HK-2 (cell line): ENCODE data around the gene L1CAM.

ENCODE experiments used
- DNase-seq: peaks from one replicate; pipeline ENCODE4 v3.0.0-alpha.2; 2018; ENCODE audit not compliant: unreplicated experiment

The L1CAM gene

DNA sequence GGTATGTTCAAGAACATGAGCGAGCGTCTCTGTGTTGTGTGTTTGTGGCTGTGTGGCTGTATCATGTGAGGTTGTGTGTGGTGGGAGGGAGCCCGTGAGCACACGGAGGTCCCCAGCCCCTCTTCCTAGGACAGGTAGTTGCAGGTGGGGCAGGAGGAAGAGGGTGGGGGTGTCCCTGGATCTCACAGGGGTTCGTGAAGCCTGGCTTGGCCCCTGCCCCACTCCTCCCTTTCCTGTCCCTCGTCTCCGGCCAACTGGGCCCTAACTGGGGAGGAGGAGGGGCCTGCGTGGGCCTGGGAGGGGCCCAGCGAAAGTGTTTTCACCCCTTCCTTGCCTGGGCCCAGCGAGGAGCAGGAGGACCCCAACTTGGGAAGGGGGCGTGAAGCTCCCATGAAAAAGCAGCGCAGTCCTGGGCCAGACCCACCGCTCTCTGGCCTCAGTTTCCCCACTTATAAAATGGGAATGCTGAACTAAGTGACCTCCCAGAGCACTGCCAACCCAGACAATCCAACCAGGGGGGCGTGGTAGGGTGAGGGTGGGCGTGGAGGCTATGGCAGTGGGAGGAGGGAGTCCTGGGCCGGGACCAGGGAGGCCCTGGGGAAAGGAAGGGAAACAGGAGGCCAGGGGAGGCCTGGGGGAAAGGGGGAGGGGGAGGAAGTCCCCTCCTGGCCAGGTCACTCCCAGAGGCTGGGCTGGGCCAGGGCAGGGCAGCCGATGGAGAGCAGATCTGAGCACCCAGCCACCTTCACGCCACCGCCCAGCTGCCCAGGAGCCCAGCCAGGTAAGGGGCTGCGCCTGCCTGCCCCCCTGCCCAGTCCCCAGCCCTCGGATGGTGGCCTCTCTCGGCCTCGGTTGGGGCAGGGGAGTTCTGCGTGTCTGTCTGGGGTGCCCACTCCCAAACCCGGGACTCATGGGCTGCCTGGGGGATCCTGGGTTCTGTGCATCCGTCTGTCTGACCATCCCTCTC, 18.3 kb upstream of the L1CAM start, which contains the start of gene AVPR2:
Gene AVPR2, plus strand, starts transcription at position 683 of the 967 bp plus-strand sequence. CDS start 473 bp downstream, outside the sequence.
- DNase-seq, result peak; percentile 53

DNA sequence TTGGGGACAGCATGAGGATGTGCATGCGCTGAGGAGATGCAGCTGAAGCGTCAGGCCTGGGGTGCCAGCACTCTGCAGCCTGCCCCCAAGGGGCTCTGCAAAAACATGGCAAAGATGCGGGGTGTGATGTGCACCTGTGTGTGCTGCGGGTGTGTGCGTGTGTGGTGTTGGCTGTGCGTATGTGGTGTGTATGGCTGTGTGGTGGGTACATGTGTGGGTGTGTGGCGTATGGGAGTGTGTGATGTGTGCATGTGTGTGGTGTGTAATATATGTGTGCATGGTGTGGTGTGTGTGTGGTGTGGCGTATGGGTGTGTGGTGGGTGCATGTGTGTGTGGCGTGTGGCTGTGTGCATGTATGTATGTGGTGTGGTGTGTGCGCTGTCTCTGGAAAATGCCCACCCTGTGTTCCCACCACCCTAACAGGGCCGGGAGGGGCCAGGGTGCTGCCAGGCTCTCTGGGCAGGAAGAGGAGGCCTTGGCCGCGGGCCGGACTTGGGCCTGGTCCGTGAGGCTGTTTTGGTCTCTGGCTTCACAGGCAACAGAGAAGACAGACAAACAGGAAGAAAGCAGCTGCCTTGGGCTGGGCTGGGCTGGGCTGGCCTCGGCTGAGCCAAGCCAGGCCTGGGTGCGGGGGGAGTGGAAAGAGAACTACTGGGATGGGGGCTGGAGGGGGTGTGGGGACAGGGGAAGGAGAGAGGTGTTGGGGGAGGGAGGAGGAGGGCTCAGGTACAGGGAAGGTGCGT, 17.4 kb upstream of the L1CAM start:
- DNase-seq, result no peak

DNA sequence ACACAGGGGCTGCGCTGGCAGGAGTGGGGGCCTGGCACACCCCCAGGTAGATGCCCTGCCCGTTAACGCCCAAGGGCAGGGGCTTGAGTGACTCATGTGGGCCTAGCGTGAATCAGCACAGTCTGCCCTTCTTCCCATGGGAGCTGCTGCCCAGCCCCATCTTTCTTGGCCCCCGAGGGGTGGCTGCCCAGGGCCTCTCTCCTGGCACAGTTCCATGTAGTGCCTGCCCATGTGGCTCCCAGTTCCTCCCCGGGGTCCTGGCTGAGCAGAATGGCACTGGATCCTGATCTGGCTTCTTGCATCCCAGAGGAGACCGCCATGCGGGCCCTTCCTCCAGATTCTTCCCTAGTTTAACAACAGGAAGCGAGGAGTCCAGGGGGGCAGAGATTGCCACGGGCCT, 16.4 kb upstream of the L1CAM start:
- no peak for DNase-seq

DNA sequence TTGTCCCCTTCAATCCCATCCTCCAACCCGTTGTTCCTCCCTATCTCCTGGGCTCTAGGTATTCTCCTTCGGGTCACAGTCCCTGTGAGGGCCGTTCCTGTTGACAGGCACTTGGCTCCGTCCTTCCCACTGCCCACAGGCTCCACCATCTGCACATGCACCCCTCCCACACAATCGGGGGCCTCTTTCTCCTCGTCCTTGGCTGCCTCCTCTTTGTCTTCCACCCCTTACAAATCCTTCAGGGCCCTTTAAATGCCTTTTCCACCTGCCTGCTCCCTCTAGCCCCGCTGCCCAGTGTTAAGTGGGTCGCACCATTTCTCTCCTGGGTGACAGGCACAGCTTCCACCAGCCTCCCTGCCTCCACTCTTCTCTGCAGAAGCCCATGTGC, 15.8 kb upstream of the L1CAM start:
- no peak for DNase-seq

DNA sequence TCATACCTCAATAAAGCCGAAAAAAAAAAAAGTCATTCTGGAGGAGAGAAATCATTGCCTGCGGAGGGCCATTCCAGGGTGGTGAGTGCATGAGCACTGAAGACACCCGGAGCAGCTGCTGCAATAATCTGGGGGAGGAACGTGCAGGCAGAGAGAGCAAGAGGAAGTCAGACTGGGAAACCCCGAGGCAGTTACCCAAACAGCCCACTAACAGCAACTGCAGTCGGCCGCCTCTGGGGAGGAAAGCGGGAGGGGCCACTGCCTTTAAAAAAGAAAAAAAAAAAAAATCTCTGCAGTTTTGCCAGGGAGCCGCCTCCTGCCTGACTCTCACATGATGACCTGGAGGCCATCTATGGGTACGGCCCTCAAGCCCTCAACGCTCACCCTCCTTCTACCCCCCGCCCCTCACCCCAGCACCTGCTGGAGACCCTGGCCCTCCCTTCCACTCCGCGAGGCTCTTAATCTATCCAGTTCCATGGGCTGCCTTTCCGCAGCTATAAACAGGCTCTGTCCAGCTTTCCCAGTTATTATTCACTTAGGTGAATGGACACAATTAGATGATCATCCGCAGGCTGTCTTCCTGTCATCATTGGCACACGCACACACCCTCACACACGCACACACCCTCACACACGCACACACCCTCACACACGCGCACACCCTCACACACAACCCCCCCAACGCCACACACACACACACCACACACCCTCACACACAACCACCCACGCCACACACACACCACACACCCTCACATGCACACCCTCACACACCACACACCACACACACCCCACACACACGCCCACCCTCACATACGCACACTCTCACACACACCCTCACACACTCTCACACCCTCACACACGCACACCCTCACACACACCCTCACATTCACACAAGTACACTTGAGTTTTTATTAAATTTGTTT, 15.1 kb upstream of the L1CAM start:
- peak; percentile 80 for DNase-seq

DNA sequence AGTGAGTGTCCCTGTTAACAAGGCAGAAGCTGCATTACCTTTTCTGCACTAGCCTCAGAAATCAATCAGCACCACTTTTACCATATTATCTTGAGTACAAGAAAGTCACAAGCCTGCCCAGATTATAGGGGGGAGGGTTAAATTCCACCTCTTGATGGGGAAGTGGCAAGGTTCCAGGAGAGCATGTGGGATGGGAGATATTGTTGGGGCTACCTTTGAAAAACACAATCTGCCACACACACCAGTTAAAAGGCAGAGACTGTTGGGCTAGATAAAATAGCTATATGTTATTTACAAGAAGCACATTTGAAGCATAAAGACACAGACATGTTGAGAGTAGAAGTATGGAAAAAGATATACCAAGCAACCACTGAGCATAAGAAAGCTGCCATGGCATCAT, 11.9 kb upstream of the L1CAM start:
- no peak for DNase-seq

DNA sequence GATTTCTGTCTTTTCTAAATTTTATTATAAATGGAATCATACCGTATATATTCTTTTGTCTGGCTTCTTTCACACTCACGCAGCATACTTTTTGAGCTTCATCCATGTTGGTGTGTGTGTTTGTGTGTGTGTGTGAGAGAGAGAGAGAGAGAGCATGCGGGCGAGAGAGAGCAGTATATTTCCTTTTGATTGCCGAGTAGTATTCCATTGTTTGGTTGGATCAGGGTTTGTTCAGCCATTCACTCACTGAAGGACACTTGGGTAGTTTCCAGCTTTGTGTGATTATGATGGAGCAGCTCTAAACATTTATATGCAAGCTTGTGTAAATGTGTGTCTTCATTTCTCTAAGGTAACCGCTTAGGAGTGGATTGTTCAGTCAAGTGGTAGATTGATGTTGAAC, 3.1 kb upstream of the L1CAM start:
- DNase-seq, result no peak

DNA sequence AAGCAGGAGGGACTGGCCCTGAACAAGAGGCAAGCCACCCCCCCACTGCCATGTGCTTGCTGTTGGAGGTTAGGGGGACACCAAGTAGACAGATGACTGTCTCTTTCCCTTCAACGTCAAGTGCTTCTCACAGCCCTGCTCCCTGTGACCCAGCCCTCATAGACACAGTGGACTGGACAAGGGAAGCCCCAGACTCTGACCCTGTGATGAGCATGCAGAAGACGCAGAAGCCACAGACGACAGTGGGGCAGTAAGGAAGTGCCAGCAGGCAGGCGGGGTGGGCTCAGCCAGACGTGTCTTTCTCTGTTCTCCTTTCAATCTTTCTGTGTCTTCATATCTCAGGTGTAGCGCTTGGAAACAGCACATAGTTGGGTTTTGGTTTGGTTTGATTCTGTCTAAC, 2.4 kb upstream of the L1CAM start:
- no peak for DNase-seq

DNA sequence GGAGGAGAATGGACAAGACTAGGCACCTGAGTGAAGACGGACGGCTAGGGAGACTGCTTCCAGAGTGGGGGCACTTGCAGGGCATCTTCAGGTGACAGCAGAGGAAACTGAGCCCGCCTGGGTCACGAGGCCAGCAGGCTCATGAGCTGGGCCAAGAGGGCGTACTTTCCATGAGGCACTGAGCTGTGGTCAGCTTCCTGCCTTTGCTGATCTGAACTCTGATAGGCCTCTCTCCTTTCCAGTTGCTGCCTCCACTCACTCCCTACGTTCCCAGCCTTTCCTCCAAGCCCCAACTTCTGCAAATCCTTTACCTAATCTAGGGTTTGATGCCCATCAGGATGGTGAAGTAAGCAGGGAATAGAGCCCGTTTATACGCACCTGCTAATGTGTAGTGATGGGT, 1.4 kb upstream of the L1CAM start:
- DNase-seq, result no peak

DNA sequence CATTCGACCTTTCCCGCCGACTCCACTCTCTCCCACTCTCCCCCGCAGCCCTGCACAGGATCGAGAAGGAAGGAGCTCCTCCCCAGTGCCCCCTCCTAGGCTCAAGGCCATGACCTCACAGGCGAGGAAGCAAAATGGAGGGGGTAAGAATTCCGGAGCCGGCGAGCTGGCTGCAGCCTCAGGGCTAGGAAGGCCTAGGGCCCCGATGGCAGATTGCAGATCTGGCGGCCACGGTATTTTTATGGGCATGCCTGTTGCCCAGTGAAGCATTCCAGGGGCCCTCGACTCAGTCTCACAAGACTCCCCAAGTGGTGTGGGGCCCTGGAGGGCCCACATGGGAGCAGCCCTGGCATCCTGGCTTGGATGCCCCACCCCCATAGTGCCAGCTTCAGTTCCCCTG, 942 bp upstream of the L1CAM start:
- peak; percentile 78 for DNase-seq

DNA sequence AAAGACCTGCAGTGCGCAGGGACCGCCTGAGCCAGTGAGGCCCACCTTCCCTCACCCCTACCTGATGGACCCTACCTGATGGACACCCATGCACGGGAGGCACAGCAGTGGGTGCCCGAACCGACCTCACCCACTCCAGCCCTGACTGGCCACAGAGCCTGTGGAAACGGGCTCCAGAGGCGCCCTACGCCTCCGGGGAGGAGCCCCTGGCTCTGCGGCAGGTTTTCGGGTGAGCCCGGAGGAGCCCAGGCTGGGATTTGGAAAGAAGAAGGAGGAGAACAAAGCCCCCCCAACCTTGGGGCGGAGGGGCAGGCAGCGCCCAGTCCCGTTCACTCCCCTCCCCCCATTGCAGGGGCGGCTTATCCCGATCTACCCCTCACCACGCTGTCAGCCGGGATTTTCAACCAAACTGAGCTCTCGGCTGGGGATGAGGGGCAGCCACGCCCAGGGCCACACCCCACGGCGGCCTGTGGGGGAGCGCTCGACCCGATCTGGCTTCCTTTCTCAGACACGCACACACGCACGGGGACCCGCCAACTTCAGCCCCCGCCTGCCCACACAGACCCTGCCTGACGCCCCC, 675 bp downstream of the L1CAM start:
- DNase-seq, result no peak

DNA sequence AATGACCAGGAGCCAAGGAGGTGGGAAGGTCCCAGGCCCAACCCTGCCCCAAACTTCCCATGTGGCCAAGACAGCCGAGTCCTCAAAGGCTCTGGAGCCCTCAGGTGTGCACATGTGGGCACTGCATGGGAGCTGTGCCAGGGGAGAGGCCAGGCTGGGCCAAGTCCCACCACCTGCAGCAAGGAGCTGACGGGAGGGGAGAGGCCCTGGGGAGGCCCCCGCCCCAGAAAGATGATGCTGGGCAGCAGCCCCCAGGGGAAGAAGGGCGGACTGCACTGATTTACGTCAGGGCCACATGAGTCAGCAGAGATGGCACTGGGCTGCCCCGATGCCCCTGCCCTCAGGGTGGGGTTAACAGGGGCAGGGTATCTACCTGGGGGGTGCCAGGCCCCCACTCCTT, 1.4 kb downstream of the L1CAM start:
- no peak for DNase-seq

DNA sequence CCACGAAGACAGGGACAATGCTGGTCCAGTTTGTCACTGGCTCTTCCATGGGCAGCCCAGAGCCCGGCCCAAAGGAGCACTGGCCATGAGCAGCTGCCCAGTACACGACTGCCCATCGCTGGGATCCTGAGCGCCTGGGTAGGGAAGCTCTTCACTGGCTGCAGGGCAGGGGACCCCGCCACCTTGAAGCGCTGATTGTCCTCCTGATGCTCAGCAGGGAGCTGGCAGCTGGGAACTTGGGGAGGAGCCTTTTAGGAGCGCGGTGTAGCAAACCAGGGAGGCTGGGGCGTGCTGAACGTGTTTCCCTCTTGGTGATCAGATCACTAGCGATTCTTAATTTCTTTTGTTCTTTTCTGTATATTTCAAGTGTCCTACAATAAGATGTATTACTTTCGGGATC, 1.8 kb downstream of the L1CAM start:
- DNase-seq, result no peak

DNA sequence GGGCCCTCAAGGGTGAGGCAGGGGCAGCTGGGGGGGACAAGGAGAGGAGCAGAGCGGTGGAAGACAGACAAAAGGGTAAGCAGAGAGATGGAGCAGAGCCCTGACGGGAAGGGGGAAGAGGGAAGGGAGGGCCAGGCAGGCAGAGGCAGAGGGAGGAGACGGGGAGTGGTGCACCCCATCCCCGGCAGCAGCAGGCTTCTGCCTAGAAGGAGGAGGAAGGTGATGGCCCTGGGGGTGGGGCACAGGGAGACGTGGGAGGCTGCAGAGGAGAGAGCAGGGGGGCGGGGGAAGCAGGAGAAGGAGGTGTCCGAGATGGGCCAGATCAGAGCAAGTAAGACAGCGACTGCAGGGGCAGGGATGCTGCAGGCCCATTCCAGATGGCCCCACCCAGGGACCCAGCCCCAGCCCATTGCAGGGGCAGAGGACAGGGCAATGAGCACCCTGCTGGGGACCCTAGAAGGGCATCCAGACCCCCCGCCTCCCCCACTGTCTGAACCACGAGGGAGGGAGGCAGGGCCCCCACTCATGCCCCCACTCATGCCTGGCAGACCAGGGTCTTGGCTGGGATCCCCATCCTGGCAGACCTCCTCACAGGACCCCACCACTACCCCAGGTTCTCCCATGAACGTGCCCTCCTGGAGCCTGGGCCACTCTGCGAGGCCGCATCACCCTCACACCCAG, 2.7 kb downstream of the L1CAM start:
- no peak for DNase-seq

DNA sequence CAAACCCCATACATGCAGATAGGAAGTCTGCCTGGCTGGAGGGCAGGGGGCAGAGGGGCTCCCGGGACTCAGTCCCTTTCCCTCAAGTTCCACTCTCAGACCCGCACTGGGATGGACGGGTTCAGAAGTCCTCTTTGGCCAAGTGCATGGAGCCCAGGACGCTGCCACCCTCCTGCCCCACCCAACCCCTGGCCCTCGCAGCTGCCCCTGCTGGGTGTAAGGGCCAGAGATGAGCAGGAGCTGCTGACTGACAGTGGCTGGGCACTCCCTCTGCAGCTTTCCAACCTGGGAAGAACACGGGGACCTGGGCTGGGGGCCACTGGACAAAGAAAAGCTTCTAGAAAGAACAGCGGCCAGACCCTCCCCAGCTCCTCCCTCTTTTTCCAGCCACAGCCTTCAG, 3.4 kb downstream of the L1CAM start:
- DNase-seq, result no peak

DNA sequence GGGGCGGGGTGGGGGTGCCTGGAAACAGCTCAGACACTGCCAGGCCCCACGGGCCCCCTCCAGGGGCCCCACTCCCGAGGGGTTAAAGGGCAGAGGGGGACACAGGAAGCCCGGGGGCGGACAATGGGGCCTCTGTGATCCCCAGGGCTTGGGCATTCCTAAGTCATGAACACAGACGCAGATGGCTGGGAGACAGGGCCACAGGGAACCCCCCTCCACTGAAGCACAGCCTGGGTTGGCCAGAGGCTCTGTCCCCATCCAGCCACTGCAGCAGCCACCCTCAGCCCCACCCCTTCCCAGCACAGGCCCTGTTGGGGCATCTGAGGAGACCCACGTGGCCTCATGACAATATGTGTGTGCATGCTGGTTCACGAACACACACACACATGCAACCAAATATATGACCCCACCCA, 3.9 kb downstream of the L1CAM start:
- no peak for DNase-seq

DNA sequence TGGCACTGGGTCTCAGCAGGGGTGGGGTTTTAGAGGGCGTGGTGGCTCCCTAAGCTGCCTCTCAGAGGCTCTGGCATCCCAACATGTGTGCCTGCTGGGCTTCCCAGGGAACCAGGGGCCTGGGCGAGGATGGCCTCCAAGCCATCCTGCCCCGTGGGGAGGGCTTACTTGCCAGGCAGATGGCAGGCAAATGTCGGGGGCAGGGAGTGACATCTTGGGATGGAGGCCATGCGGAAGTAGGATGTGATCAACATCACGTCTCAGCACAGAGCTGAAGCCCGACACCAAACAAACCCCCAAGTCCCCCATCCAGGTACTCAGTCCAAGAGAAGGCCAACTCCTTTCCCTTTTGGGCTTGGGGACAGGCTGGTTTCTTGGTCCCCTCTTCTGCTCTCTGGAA, 4.7 kb downstream of the L1CAM start:
- DNase-seq, result no peak

DNA sequence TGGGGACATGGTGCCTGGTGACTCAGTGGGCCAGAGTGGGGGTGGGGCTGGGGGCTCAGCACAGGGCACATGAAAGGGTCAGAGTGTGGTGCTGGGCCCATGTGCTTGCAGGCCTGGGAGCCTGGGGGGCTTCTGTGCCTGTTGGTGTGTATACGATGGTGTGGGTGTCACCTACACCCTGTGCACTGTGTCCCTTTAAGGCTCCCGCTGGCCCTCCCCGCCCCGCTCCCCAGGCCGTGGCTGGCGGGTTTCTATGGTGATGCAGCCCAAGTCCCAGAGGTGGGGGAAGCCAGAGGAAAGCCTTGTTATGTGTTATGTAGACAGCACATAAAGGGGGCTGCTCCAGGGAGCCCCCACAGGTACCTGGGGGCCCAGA, 5.5 kb downstream of the L1CAM start:
- DNase-seq, result no peak

DNA sequence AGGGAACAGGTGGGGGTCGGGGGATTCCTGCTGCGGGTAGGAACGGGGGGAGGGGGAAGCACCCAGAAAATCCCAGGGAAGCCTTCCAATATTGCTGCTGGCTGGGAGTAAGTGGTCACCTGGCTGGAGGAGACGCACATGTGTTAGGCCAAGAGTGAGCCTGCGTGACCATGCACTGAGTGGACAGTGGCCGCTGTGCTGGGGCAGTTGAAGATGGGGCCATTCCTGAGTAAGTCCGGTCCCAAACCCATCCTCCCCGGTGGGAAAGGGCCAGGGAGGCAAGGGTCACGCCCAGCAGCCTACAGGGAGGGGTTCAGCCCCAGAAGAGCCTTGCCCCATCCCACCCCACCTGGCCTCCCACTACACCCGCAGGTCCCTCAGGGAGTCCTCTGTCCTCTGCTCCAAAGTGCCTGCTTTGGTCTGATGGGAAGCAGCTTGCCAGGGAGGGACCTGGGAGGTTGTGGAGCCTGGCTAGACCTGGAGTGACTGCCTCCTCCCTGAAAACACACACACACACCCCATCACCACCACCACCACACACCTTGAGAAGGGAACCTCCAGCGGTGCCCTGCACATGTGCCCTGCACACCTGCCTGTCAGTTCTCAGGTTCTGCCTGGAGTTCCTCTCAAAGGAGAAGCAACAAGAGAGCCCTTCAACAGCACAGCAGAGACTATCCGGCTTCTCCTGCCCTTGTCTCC, 6.1 kb downstream of the L1CAM start:
- no peak for DNase-seq

DNA sequence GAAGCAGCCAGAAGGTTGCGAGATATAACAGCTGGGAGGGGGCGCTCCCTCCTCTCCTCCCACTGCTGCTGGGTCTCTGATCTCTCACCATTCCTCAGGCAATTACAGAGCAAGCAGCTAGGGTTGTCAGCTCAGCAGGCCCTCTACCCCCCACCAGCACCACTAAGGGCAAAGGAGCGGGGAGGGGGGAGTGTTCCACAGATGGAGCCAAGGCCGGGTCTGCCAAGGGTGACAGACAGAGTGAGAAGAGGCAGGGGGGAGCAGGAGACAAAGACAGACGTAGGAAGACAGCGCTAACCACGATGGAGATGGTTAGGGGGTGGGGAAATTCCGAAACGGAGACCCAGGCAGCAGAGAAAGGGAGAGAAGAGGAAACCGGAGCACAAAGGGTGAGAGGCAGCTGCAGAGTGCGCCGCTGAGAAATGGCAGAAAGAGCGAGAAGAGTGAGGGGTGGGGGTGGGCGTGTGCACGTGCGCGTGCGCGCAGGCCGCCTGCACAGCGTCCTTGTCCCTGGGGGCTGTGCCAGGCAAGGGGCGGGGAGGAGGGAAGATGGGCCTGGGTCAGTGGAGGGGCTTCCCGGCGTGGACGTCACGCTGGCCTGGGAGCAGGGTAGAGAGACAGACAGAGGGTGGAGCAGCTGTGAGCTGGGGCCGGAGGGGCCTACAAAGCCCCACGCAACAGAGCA, 6.9 kb downstream of the L1CAM start:
- no peak for DNase-seq
